ENCODE measurements around the gene DKK3.

Gene DKK3

DNA sequence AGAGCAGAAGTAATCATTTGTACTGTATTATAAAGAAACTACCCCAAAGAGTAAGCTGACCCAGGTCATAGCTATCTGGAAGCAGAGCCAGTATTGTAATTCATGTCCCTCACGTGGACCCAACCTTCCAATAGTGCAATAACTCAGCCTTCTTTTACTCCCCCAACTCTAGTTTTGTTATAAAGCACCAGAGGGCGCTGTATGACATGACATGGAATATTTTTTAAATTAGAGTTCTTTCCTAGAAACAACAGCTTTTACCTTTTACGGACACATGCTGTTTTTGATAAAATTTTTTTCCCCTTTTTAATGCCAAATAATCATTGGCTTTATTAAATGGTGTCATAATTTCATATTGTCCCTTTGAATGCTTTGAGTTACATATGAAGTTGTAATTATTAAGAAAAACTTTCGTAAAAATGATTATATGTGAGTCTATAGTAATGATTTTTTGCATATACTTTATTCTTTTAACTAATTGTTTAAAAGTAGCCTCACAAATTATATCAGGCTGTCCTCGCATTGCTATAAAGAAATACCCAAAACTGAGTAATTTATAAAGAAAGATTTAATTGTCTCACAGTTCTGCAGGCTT is 76.9 kb downstream of the DKK3 start:
- Histone ChIP-seq H3K36me3 (ENCODE audit: insufficient read depth, low read length) (peaks cover 43% of the 10 kb centered on the region), H3K4me3 (no peak overlapping the region), H3K9ac (ENCODE audit: insufficient read length) (no peak overlapping the region), H3K9me3 (ENCODE audit: low read depth, low read length) (no peaks in the 10 kb centered on the region), H3K27ac (no peak overlapping the region)
- DNase-seq (ENCODE audit: low read depth, low spot score) = peak; percentile 37
- TF ChIP-seq EZH2 (IDR thresholded peaks at IDR 0.05) (no peak), POLR2AphosphoS5 (IDR thresholded peaks at IDR 0.05; ENCODE audit: borderline replicate concordance, low read depth, low read length) (no peak), FOXP2 (optimal IDR thresholded peaks at IDR 0.05; ENCODE audit: control extremely low read depth, extremely low read length, insufficient read depth) (no peak)

- H3K9me3 ChIP-seq (ENCODE audit: low read depth, low read length) = no peaks in the 10 kb centered on the region
- DNase-seq (ENCODE audit: low read depth, low spot score) = no peak
- H3K4me3 ChIP-seq = no peak overlapping the region
- H3K36me3 ChIP-seq (ENCODE audit: insufficient read depth, low read length) = peaks cover 50% of the 10 kb centered on the region
- peak overlapping the region; percentile 19; the same call in 1 of the 2 replicates for H3K27ac ChIP-seq
- TF ChIP-seq POLR2AphosphoS5 (IDR thresholded peaks at IDR 0.05; ENCODE audit: borderline replicate concordance, low read depth, low read length) = no peak; the same call in 1 of the 2 replicates
- TF ChIP-seq FOXP2 (optimal IDR thresholded peaks at IDR 0.05; ENCODE audit: control extremely low read depth, extremely low read length, insufficient read depth) = no peak
- TF ChIP-seq EZH2 (IDR thresholded peaks at IDR 0.05) = no peak
- H3K9ac ChIP-seq (ENCODE audit: insufficient read length) = no peak overlapping the region
Measured at GRCh38 chr11:11929920-11930319, 78.5 kb downstream of the DKK3 start.

DNA sequence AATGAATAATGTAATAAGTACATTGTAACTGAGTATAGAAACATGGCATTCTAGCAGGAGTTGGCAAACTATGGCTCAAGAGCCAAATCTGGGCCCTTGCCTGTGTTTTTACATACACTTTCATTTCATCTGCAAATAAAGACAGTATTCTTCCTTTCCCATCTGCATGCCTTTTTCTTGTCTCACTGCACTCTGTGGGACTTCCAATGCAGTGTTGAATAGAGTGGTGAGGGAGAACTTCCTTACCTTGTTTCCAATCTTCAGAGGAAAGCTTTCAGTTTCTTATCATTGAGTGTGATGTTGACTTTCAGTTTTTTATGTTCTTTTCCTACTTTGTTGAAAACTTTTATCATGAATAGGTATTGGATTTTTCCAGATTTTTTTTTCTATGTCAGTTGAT is 84.6 kb downstream of the DKK3 start:
- Histone ChIP-seq H3K27ac (no peak overlapping the region), H3K9me3 (ENCODE audit: low read depth, low read length) (no peaks in the 10 kb centered on the region), H3K36me3 (ENCODE audit: insufficient read depth, low read length) (peaks cover 44% of the 10 kb centered on the region), H3K4me3 (no peak overlapping the region), H3K9ac (ENCODE audit: insufficient read length) (no peak overlapping the region)
- TF ChIP-seq EZH2 (IDR thresholded peaks at IDR 0.05) = no peak
- no peak for TF ChIP-seq POLR2AphosphoS5 (IDR thresholded peaks at IDR 0.05; ENCODE audit: borderline replicate concordance, low read depth, low read length)
- no peak for TF ChIP-seq FOXP2 (optimal IDR thresholded peaks at IDR 0.05; ENCODE audit: control extremely low read depth, extremely low read length, insufficient read depth)
- DNase-seq (ENCODE audit: low read depth, low spot score) = no peak

- Histone ChIP-seq H3K9me3 (ENCODE audit: low read depth, low read length) (no peaks in the 10 kb centered on the region), H3K4me3 (no peak overlapping the region), H3K36me3 (ENCODE audit: insufficient read depth, low read length) (peaks cover 9% of the 10 kb centered on the region; the same call in 1 of the 2 replicates), H3K27ac (no peak overlapping the region), H3K9ac (ENCODE audit: insufficient read length) (no peak overlapping the region)
- no peak for DNase-seq (ENCODE audit: low read depth, low spot score)
- TF ChIP-seq EZH2 (IDR thresholded peaks at IDR 0.05) = no peak
- no peak for TF ChIP-seq FOXP2 (optimal IDR thresholded peaks at IDR 0.05; ENCODE audit: control extremely low read depth, extremely low read length, insufficient read depth)
- no peak for TF ChIP-seq POLR2AphosphoS5 (IDR thresholded peaks at IDR 0.05; ENCODE audit: borderline replicate concordance, low read depth, low read length)
Measured at GRCh38 chr11:11916981-11917399, 91.4 kb downstream of the DKK3 start.

GRCh38 chr11:11915625-11916024 is 92.8 kb downstream of the DKK3 start:
- DNase-seq (ENCODE audit: low read depth, low spot score) = no peak
- Histone ChIP-seq H3K9me3 (ENCODE audit: low read depth, low read length) (no peaks in the 10 kb centered on the region), H3K4me3 (no peak overlapping the region), H3K36me3 (ENCODE audit: insufficient read depth, low read length) (peaks cover 11% of the 10 kb centered on the region; the same call in 1 of the 2 replicates), H3K27ac (no peak overlapping the region), H3K9ac (ENCODE audit: insufficient read length) (no peak overlapping the region)
- no peak for TF ChIP-seq FOXP2 (optimal IDR thresholded peaks at IDR 0.05; ENCODE audit: control extremely low read depth, extremely low read length, insufficient read depth)

GRCh38 chr11:11913395-11913794 is 95.0 kb downstream of the DKK3 start:
- Histone ChIP-seq H3K9ac (ENCODE audit: insufficient read length) (no peak overlapping the region), H3K4me3 (no peak overlapping the region), H3K9me3 (ENCODE audit: low read depth, low read length) (no peaks in the 10 kb centered on the region), H3K27ac (no peak overlapping the region), H3K36me3 (ENCODE audit: insufficient read depth, low read length) (peaks cover 16% of the 10 kb centered on the region; the same call in 1 of the 2 replicates)
- no peak for DNase-seq (ENCODE audit: low read depth, low spot score)
- no peak for TF ChIP-seq POLR2AphosphoS5 (IDR thresholded peaks at IDR 0.05; ENCODE audit: borderline replicate concordance, low read depth, low read length)
- TF ChIP-seq FOXP2 (optimal IDR thresholded peaks at IDR 0.05; ENCODE audit: control extremely low read depth, extremely low read length, insufficient read depth) = no peak

Data from SK-N-MC (cell line).